RWPE2 (cell line): ENCODE data around the gene CLMP.
"Not testable (repeated sequence)": the region's sequence is repeated elsewhere in the genome, so short reads cannot be mapped to it uniquely, and the experiment has no call there.

Source experiments
- ATAC-seq: fragments of 200-7000 bp; cut with Tn5 transposase; 3 replicates; pipeline ENCODE4 v1.9.1; 2021; ENCODE audit warnings: low read depth
- DNase-seq: peaks from one replicate; pipeline ENCODE4 v3.0.0-alpha.2; 2020; ENCODE audit warnings: low spot score
- H3K27ac ChIP-seq: fragments of 450-650 bp; 2 replicates; pipeline ENCODE4 v1.5.1; 2017; ENCODE audit warnings: mild to moderate bottlenecking; ENCODE audit not compliant: poor library complexity, severe bottlenecking
- H3K27me3 ChIP-seq: fragments of 250-450 bp; sonication (Bioruptor Pico); 2 replicates; pipeline ENCODE4 v1.5.1; 2021; ENCODE audit warnings: mild to moderate bottlenecking, moderate library complexity; ENCODE audit not compliant: insufficient read depth, poor library complexity, severe bottlenecking
- H3K36me3 ChIP-seq: fragments of 250-450 bp; sonication (Bioruptor Pico); 2 replicates; pipeline ENCODE4 v1.5.1; 2020; ENCODE audit warnings: low read depth, mild to moderate bottlenecking, moderate library complexity
- H3K4me1 ChIP-seq: fragments of 250-450 bp; sonication (Bioruptor Pico); 2 replicates; pipeline ENCODE4 v1.5.1; 2021; ENCODE audit warnings: mild to moderate bottlenecking, moderate library complexity; ENCODE audit not compliant: insufficient read depth, poor library complexity, severe bottlenecking
- H3K4me3 ChIP-seq: fragments of 250-450 bp; sonication (Bioruptor Pico); 2 replicates; pipeline ENCODE4 v1.5.1; 2021; ENCODE audit warnings: mild to moderate bottlenecking, moderate library complexity; ENCODE audit not compliant: severe bottlenecking
- H3K9me3 ChIP-seq: fragments of 250-450 bp; sonication (Bioruptor Pico); 2 replicates; pipeline ENCODE4 v1.5.1; 2021; ENCODE audit warnings: mild to moderate bottlenecking, moderate library complexity; ENCODE audit not compliant: severe bottlenecking
- CTCF ChIP-seq: fragments of 450-650 bp; IDR thresholded peaks from one replicate; pipeline ENCODE4 v1.5.1; 2017; ENCODE audit warnings: mild to moderate bottlenecking, moderate library complexity; ENCODE audit not compliant: poor library complexity, severe bottlenecking

Gene CLMP

GRCh38 chr11:123212406-123212805 lies 17.4 kb upstream of the CLMP start:
- Histone ChIP-seq H3K9me3 (no peaks in the 10 kb centered on the region), H3K4me3 (no peak overlapping the region), H3K27ac (peak overlapping the region; percentile 39), H3K4me1 (peaks cover 10% of the 10 kb centered on the region), H3K36me3 (no peaks in the 10 kb centered on the region), H3K27me3 (no peaks in the 10 kb centered on the region)
- no peak for DNase-seq
- peak; percentile 45; the same call in 2 of the 3 replicates for ATAC-seq
- no peak for TF ChIP-seq CTCF

- Histone ChIP-seq H3K27me3 (no peaks in the 10 kb centered on the region), H3K9me3 (no peaks in the 10 kb centered on the region), H3K27ac (peak overlapping the region; percentile 39), H3K36me3 (no peaks in the 10 kb centered on the region), H3K4me3 (no peak overlapping the region), H3K4me1 (peaks cover 10% of the 10 kb centered on the region)
- ATAC-seq = peak; percentile 66
- no peak for TF ChIP-seq CTCF
- no peak for DNase-seq
Measured at GRCh38 chr11:123211981-123212380, 16.9 kb upstream of the CLMP start.

- H3K27ac ChIP-seq = peak overlapping the region; percentile 39
- ATAC-seq (no peak), DNase-seq (no peak)
Measured at GRCh38 chr11:123211149-123211852, 16.3 kb upstream of the CLMP start.

GRCh38 chr11:123209591-123209990 lies 14.5 kb upstream of the CLMP start:
- H3K36me3 ChIP-seq = no peaks in the 10 kb centered on the region
- no peak overlapping the region for H3K27ac ChIP-seq
- ATAC-seq = no peak
- no peak for TF ChIP-seq CTCF
- H3K27me3 ChIP-seq = no peaks in the 10 kb centered on the region
- H3K4me3 ChIP-seq = no peak overlapping the region
- no peak for DNase-seq
- H3K9me3 ChIP-seq = no peaks in the 10 kb centered on the region
- H3K4me1 ChIP-seq = peaks cover 10% of the 10 kb centered on the region

More at GRCh38 chr11:123211149-123211852, 16.3 kb upstream of the CLMP start:
- Histone ChIP-seq H3K9me3 (no peaks in the 10 kb centered on the region), H3K4me1 (peaks cover 10% of the 10 kb centered on the region), H3K36me3 (no peaks in the 10 kb centered on the region), H3K4me3 (no peak overlapping the region), H3K27me3 (no peaks in the 10 kb centered on the region)
- no peak for TF ChIP-seq CTCF

- DNase-seq (no peak), ATAC-seq (no peak)
- H3K4me1 ChIP-seq = peaks cover 4% of the 10 kb centered on the region
- H3K27me3 ChIP-seq = no peaks in the 10 kb centered on the region
- H3K4me3 ChIP-seq = no peak overlapping the region
- no peak overlapping the region for H3K27ac ChIP-seq
- no peaks in the 10 kb centered on the region for H3K9me3 ChIP-seq
- H3K36me3 ChIP-seq = no peaks in the 10 kb centered on the region
- no peak for TF ChIP-seq CTCF
Measured at GRCh38 chr11:123206791-123207434, 11.9 kb upstream of the CLMP start.

GRCh38 chr11:123206055-123206454 lies 11.0 kb upstream of the CLMP start:
- ATAC-seq, H3K9me3 ChIP-seq, H3K4me3 ChIP-seq, H3K4me1 ChIP-seq, DNase-seq, H3K27ac ChIP-seq, H3K27me3 ChIP-seq, H3K36me3 ChIP-seq: not testable (repeated sequence)
